Anterior cingulate cortex (tissue), 58 donors: ENCODE results near the gene PNPLA6.
A peak's percentile ranks its signal among the peaks of the same experiment; 100 is the strongest.

Source experiments
- DNase-seq, 58 donors: peaks; one replicate each; lab custom pipeline; 2025; lab: John Stamatoyannopoulos, UW

The PNPLA6 gene

GRCh38 chr19:7535047-7535997, at the start of gene PNPLA6:
Gene PNPLA6 (plus strand): TSS chr19:7535717. CDS start chr19:7535789, 72 bp downstream.
- peak; percentile 41 to 98 (median 92) for DNase-seq

- DNase-seq = no peak
Measured at GRCh38 chr19:7486923-7487322, 48.6 kb upstream of the PNPLA6 start.

GRCh38 chr19:7488736-7489353, 46.7 kb upstream of the PNPLA6 start, which contains the start of gene PEX11G:
Gene PEX11G (minus strand): TSS chr19:7489035. CDS start chr19:7489010, 25 bp downstream.
- peak; percentile 43 to 94 (median 84) for DNase-seq

- DNase-seq = no peak
Measured at GRCh38 chr19:7489609-7490044, 45.9 kb upstream of the PNPLA6 start.

GRCh38 chr19:7492142-7492541, 43.4 kb upstream of the PNPLA6 start:
- no peak for DNase-seq

- DNase-seq = no peak
Measured at GRCh38 chr19:7492558-7492957, 43.0 kb upstream of the PNPLA6 start.

GRCh38 chr19:7494416-7495098, 41.0 kb upstream of the PNPLA6 start:
- peak in 56 of 58 donors; percentile 5 to 95 (median 76) for DNase-seq

GRCh38 chr19:7497292-7497691, 38.2 kb upstream of the PNPLA6 start:
- DNase-seq = peak in 4 of 58 donors; percentile 6 to 32 (median 14)

- peak in 57 of 58 donors; percentile 22 to 91 (median 77) for DNase-seq
Measured at GRCh38 chr19:7500811-7501450, 34.6 kb upstream of the PNPLA6 start.

GRCh38 chr19:7502552-7502951, 33.0 kb upstream of the PNPLA6 start:
- no peak for DNase-seq

GRCh38 chr19:7504684-7505083, 30.8 kb upstream of the PNPLA6 start:
- no peak for DNase-seq

- DNase-seq = no peak
Measured at GRCh38 chr19:7505288-7505681, 30.2 kb upstream of the PNPLA6 start.

- DNase-seq = peak in 7 of 58 donors; percentile 12 to 67 (median 38)
Measured at GRCh38 chr19:7505682-7506384, 29.7 kb upstream of the PNPLA6 start.

GRCh38 chr19:7506385-7507328, 28.9 kb upstream of the PNPLA6 start:
- peak in 21 of 58 donors; percentile 4 to 67 (median 20) for DNase-seq

- DNase-seq = peak in 9 of 58 donors; percentile 3 to 62 (median 24)
Measured at GRCh38 chr19:7507884-7508283, 27.6 kb upstream of the PNPLA6 start.

GRCh38 chr19:7509625-7510024, 25.9 kb upstream of the PNPLA6 start:
- DNase-seq = no peak

GRCh38 chr19:7512400-7512851, 23.1 kb upstream of the PNPLA6 start:
- no peak for DNase-seq
